Measurements from ENCODE around the gene EPHA6.

- TF ChIP-seq POLR2AphosphoS5 (IDR thresholded peaks at IDR 0.05; ENCODE audit: insufficient read depth, low read depth, low read length): no peak
- no peak for TF ChIP-seq FOS (IDR thresholded peaks at IDR 0.05; ENCODE audit: borderline replicate concordance, insufficient read depth, low read length)
- TF ChIP-seq CTCF (IDR thresholded peaks at IDR 0.05; ENCODE audit: extremely low read depth in 1 of 2, insufficient read depth in 1 of 2, low read depth in 1 of 2, low read length in 2 of 2): no peak
- no peak for TF ChIP-seq MAX (IDR thresholded peaks at IDR 0.05; ENCODE audit: insufficient read depth, insufficient read length)
- no peak for TF ChIP-seq EZH2 (IDR thresholded peaks at IDR 0.05; ENCODE audit: borderline replicate concordance, low read depth, low read length, severe bottlenecking)
- no peak for TF ChIP-seq POLR2A (IDR thresholded peaks at IDR 0.05; ENCODE audit: low read depth, low read length)
Observed at GRCh38 chr3:97245201-97245910, 431.0 kb downstream of the EPHA6 start.

All from endothelial cell of umbilical vein (primary cell).